ENCODE results near the gene OGFR.

OGFR gene

GRCh38 chr20:62786157-62786556, 18.5 kb upstream of the OGFR start:
- H3K27ac ChIP-seq (replicated peaks; ENCODE audit: low read length), result peak overlapping the region; percentile 79
- no peak overlapping the region for H3K14ac ChIP-seq (ENCODE audit: low read length)
- H3K4me1 ChIP-seq (ENCODE audit: control insufficient read depth in 2 of 2, insufficient read depth in 1 of 2, low read depth in 1 of 2, low read length in 2 of 2), result peaks cover 10 to 17% of the 10 kb centered on the region in 2 donors
- peak overlapping the region; percentile 89 for H2BK15ac ChIP-seq (ENCODE audit: low read length)
- no peak overlapping the region for H3K4me2 ChIP-seq (ENCODE audit: insufficient read depth, low read length, poor library complexity, severe bottlenecking)
- H2BK12ac ChIP-seq (ENCODE audit: low read length), result peak overlapping the region; percentile 76
- H2AK5ac ChIP-seq (ENCODE audit: low read depth, low read length), result peak overlapping the region; percentile 73
- H3K9ac ChIP-seq (ENCODE audit: low read depth, low read length, poor library complexity), result no peak overlapping the region
- peak overlapping the region; percentile 78 for H2AFZ ChIP-seq (ENCODE audit: low read length)
- no peaks in the 10 kb centered on the region for H3K36me3 ChIP-seq (replicated peaks in 1 of 2; ENCODE audit: control insufficient read depth in 2 of 2, insufficient read depth in 2 of 2, low read length in 2 of 2)
- H3K79me1 ChIP-seq (ENCODE audit: low read depth, low read length), result no peaks in the 10 kb centered on the region
- H3K23ac ChIP-seq (ENCODE audit: low read depth, low read length, poor library complexity), result no peak overlapping the region
- no peak overlapping the region for H4K91ac ChIP-seq (ENCODE audit: low read depth, low read length, poor library complexity)
- no peak overlapping the region for H3K4me3 ChIP-seq (ENCODE audit: low read length in 2 of 2)
- H2BK5ac ChIP-seq (ENCODE audit: low read length), result peak overlapping the region; percentile 57
- H2BK120ac ChIP-seq (ENCODE audit: low read depth, low read length), result no peak overlapping the region
- H4K8ac ChIP-seq (ENCODE audit: low read depth, low read length), result no peak overlapping the region
- H3K18ac ChIP-seq (ENCODE audit: low read length), result peak overlapping the region; percentile 96
- peak overlapping the region; percentile 8 for H3K4ac ChIP-seq (ENCODE audit: low read length)
- DNase-seq (ENCODE audit: low spot score), result no peak
- peaks cover 0 to 19% (median 0%) of the 10 kb centered on the region in 3 experiments for H3K27me3 ChIP-seq (ENCODE audit: control insufficient read depth in 3 of 3, insufficient read depth in 3 of 3, low read depth in 1 of 3, low read length in 3 of 3)
- H3K9me3 ChIP-seq (replicated peaks in 1 of 2; ENCODE audit: control insufficient read depth in 2 of 2, insufficient read depth in 1 of 2, low read depth in 1 of 2, low read length in 2 of 2), result peaks cover 0 to 2% of the 10 kb centered on the region in 2 donors
- WGBS, 2 donors (ENCODE audit: extremely low coverage in 2 of 2, insufficient read length in 2 of 2, insufficient replicate concordance in 1 of 2), result no CpG with 5 or more reads among the region's 13 CpGs

DNA sequence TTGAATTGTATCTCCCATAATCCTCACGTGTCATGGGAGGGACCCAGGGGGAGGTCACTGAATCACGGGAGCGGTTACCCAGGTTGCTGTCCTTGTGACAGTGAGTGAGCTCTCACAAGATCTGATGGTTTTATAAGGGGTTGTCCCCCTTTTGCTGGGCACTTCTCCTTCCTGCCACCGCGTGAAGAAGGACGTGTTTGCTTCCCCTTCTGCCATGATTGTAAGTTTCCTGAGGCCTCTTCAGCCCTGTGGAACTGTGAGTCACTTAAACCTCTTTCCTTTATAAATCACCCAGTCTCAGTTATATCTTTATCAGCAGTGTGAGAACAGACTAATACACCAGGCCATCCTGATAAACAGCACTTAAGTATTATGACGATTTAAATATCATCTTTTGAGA, 17.3 kb upstream of the OGFR start:
- H2AK5ac ChIP-seq (ENCODE audit: low read depth, low read length), result no peak overlapping the region
- no peak overlapping the region for H3K23ac ChIP-seq (ENCODE audit: low read depth, low read length, poor library complexity)
- no peak overlapping the region for H3K4ac ChIP-seq (ENCODE audit: low read length)
- H3K18ac ChIP-seq (ENCODE audit: low read length), result no peak overlapping the region
- H2BK15ac ChIP-seq (ENCODE audit: low read length), result no peak overlapping the region
- H3K4me1 ChIP-seq (ENCODE audit: control insufficient read depth in 2 of 2, insufficient read depth in 1 of 2, low read depth in 1 of 2, low read length in 2 of 2), result peaks cover 12 to 18% of the 10 kb centered on the region in 2 donors
- no peak overlapping the region for H3K4me2 ChIP-seq (ENCODE audit: insufficient read depth, low read length, poor library complexity, severe bottlenecking)
- H3K79me1 ChIP-seq (ENCODE audit: low read depth, low read length), result no peaks in the 10 kb centered on the region
- WGBS, 2 donors (ENCODE audit: extremely low coverage in 2 of 2, insufficient read length in 2 of 2, insufficient replicate concordance in 1 of 2), result no CpG with 5 or more reads among the region's 7 CpGs
- no peak for DNase-seq (ENCODE audit: low spot score)
- no peaks in the 10 kb centered on the region for H3K36me3 ChIP-seq (replicated peaks in 1 of 2; ENCODE audit: control insufficient read depth in 2 of 2, insufficient read depth in 2 of 2, low read length in 2 of 2)
- H3K27me3 ChIP-seq (ENCODE audit: control insufficient read depth in 3 of 3, insufficient read depth in 3 of 3, low read depth in 1 of 3, low read length in 3 of 3), result peaks cover 0 to 19% (median 0%) of the 10 kb centered on the region in 3 experiments
- no peak overlapping the region for H2BK12ac ChIP-seq (ENCODE audit: low read length)
- no peak overlapping the region for H3K14ac ChIP-seq (ENCODE audit: low read length)
- H2AFZ ChIP-seq (ENCODE audit: low read length), result no peak overlapping the region
- H3K27ac ChIP-seq (replicated peaks; ENCODE audit: low read length), result no peak overlapping the region
- H4K91ac ChIP-seq (ENCODE audit: low read depth, low read length, poor library complexity), result no peak overlapping the region
- no peak overlapping the region for H3K4me3 ChIP-seq (ENCODE audit: low read length in 2 of 2)
- no peak overlapping the region for H2BK120ac ChIP-seq (ENCODE audit: low read depth, low read length)
- no peak overlapping the region for H3K9ac ChIP-seq (ENCODE audit: low read depth, low read length, poor library complexity)
- H4K8ac ChIP-seq (ENCODE audit: low read depth, low read length), result no peak overlapping the region
- no peak overlapping the region for H2BK5ac ChIP-seq (ENCODE audit: low read length)
- peaks cover 0 to 2% of the 10 kb centered on the region in 2 donors for H3K9me3 ChIP-seq (replicated peaks in 1 of 2; ENCODE audit: control insufficient read depth in 2 of 2, insufficient read depth in 1 of 2, low read depth in 1 of 2, low read length in 2 of 2)

DNA sequence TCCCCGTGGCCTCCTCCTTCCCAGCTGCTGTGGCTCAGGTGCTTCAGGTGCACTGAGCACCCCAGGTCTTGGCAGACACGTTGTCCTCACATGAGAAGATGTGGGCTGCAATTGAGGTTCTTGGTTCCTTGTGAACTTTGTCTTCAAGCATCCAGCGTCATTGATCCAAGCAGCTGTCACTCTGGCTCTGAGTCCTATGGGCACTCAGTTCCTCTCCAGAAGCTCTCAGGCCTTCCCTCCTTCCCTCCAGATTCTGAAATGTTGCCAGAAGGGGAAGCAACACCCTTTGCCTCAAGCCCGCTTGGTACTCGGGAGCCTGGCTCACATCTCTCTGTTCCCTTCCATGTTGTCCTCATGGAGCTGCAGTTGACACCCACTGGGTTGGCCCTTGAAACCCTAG, 16.8 kb upstream of the OGFR start:
- H2BK5ac ChIP-seq (ENCODE audit: low read length), result no peak overlapping the region
- H3K36me3 ChIP-seq (replicated peaks in 1 of 2; ENCODE audit: control insufficient read depth in 2 of 2, insufficient read depth in 2 of 2, low read length in 2 of 2), result no peaks in the 10 kb centered on the region
- H4K91ac ChIP-seq (ENCODE audit: low read depth, low read length, poor library complexity), result no peak overlapping the region
- H3K79me1 ChIP-seq (ENCODE audit: low read depth, low read length), result no peaks in the 10 kb centered on the region
- no peak overlapping the region for H3K14ac ChIP-seq (ENCODE audit: low read length)
- no peak overlapping the region for H3K23ac ChIP-seq (ENCODE audit: low read depth, low read length, poor library complexity)
- peaks cover 12 to 16% of the 10 kb centered on the region in 2 donors for H3K4me1 ChIP-seq (ENCODE audit: control insufficient read depth in 2 of 2, insufficient read depth in 1 of 2, low read depth in 1 of 2, low read length in 2 of 2)
- WGBS, 2 donors (ENCODE audit: extremely low coverage in 2 of 2, insufficient read length in 2 of 2, insufficient replicate concordance in 1 of 2), result no CpG with 5 or more reads among the region's 5 CpGs
- no peak overlapping the region for H3K18ac ChIP-seq (ENCODE audit: low read length)
- H3K9me3 ChIP-seq (replicated peaks in 1 of 2; ENCODE audit: control insufficient read depth in 2 of 2, insufficient read depth in 1 of 2, low read depth in 1 of 2, low read length in 2 of 2), result peaks cover 0 to 2% of the 10 kb centered on the region in 2 donors
- H2AFZ ChIP-seq (ENCODE audit: low read length), result no peak overlapping the region
- no peak overlapping the region for H2BK12ac ChIP-seq (ENCODE audit: low read length)
- peaks cover 0 to 24% (median 4%) of the 10 kb centered on the region in 3 experiments for H3K27me3 ChIP-seq (ENCODE audit: control insufficient read depth in 3 of 3, insufficient read depth in 3 of 3, low read depth in 1 of 3, low read length in 3 of 3)
- H3K27ac ChIP-seq (replicated peaks; ENCODE audit: low read length), result no peak overlapping the region
- H3K4me3 ChIP-seq (ENCODE audit: low read length in 2 of 2), result no peak overlapping the region
- no peak for DNase-seq (ENCODE audit: low spot score)
- peak overlapping the region; percentile 3 for H2AK5ac ChIP-seq (ENCODE audit: low read depth, low read length)
- H3K4ac ChIP-seq (ENCODE audit: low read length), result no peak overlapping the region
- H3K4me2 ChIP-seq (ENCODE audit: insufficient read depth, low read length, poor library complexity, severe bottlenecking), result no peak overlapping the region
- H4K8ac ChIP-seq (ENCODE audit: low read depth, low read length), result no peak overlapping the region
- no peak overlapping the region for H2BK120ac ChIP-seq (ENCODE audit: low read depth, low read length)
- H3K9ac ChIP-seq (ENCODE audit: low read depth, low read length, poor library complexity), result no peak overlapping the region
- no peak overlapping the region for H2BK15ac ChIP-seq (ENCODE audit: low read length)

DNA sequence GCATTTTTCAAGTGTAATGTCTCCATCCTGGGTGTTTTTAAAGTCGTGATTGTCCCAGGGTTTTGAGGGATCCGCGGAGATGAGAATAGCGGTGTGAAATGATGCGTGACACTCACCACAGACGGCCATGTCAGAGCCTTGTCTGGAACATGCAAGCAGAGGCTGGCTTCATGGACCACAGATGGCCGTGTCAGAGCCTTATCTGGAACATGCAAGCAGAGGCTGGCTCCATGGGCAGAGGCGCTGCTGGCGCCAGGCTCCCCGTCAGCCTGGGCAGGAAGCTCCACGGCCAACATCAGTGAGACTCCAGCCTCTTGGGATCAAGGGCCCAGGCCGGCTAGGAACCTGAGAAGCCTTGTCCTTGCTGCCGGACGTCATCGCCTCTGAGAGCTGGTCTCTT, 16.0 kb upstream of the OGFR start:
- Histone ChIP-seq H3K4me3 (ENCODE audit: low read length in 2 of 2) (no peak overlapping the region), H3K4ac (ENCODE audit: low read length) (no peak overlapping the region), H3K4me1 (ENCODE audit: control insufficient read depth in 2 of 2, insufficient read depth in 1 of 2, low read depth in 1 of 2, low read length in 2 of 2) (peaks cover 14 to 17% of the 10 kb centered on the region in 2 donors), H2BK120ac (ENCODE audit: low read depth, low read length) (no peak overlapping the region), H3K14ac (ENCODE audit: low read length) (no peak overlapping the region), H2AFZ (ENCODE audit: low read length) (no peak overlapping the region), H3K27me3 (ENCODE audit: control insufficient read depth in 3 of 3, insufficient read depth in 3 of 3, low read depth in 1 of 3, low read length in 3 of 3) (peaks cover 0 to 27% (median 12%) of the 10 kb centered on the region in 3 experiments), H3K9me3 (replicated peaks in 1 of 2; ENCODE audit: control insufficient read depth in 2 of 2, insufficient read depth in 1 of 2, low read depth in 1 of 2, low read length in 2 of 2) (peaks cover 0 to 2% of the 10 kb centered on the region in 2 donors), H3K79me1 (ENCODE audit: low read depth, low read length) (no peaks in the 10 kb centered on the region), H3K4me2 (ENCODE audit: insufficient read depth, low read length, poor library complexity, severe bottlenecking) (no peak overlapping the region), H2BK12ac (ENCODE audit: low read length) (no peak overlapping the region), H3K9ac (ENCODE audit: low read depth, low read length, poor library complexity) (no peak overlapping the region), H2AK5ac (ENCODE audit: low read depth, low read length) (peak overlapping the region; percentile 91), H4K91ac (ENCODE audit: low read depth, low read length, poor library complexity) (no peak overlapping the region), H4K8ac (ENCODE audit: low read depth, low read length) (no peak overlapping the region), H3K27ac (replicated peaks; ENCODE audit: low read length) (no peak overlapping the region), H2BK15ac (ENCODE audit: low read length) (peak overlapping the region; percentile 51), H2BK5ac (ENCODE audit: low read length) (peak overlapping the region; percentile 67), H3K23ac (ENCODE audit: low read depth, low read length, poor library complexity) (peak overlapping the region; percentile 47), H3K36me3 (replicated peaks in 1 of 2; ENCODE audit: control insufficient read depth in 2 of 2, insufficient read depth in 2 of 2, low read length in 2 of 2) (no peaks in the 10 kb centered on the region), H3K18ac (ENCODE audit: low read length) (peak overlapping the region; percentile 80)
- DNase-seq (ENCODE audit: low spot score), result no peak
- no CpG with 5 or more reads among the region's 15 CpGs for WGBS, 2 donors (ENCODE audit: extremely low coverage in 2 of 2, insufficient read length in 2 of 2, insufficient replicate concordance in 1 of 2)

All from neuronal stem cell (in vitro differentiated cells).